Esophagus muscularis mucosa (tissue), 4 donors: ENCODE measurements around the gene HPS1. TPM values are rescaled to one million over a fixed set of nuclear protein-coding genes. Genes with fewer than 3 reads are reported as not detected.
A peak's percentile ranks its signal among the peaks of the same experiment; 100 is the strongest.

Experiments
- DNase-seq: peaks from one replicate; pipeline ENCODE4 v3.0.0-alpha.2; 2017; ENCODE audit errors: extremely low spot score
- H3K27ac ChIP-seq, 4 donors: fragments of 200-600 bp; sonication (generic); replicated peaks in 1 of 4; 1 replicate in 3 of 4; 2 replicates in 1 of 4; pipeline ENCODE4 v1.5.1; 2016 to 2019; ENCODE audit warnings: mild to moderate bottlenecking in 1 of 4
- H3K27me3 ChIP-seq, 4 donors: fragments of 200-600 bp; sonication (generic); one replicate each; pipeline versions ENCODE4 v1.5.1 to v1.6.0; 2016 to 2019
- H3K36me3 ChIP-seq, 4 donors: fragments of 200-600 bp; sonication (generic); one replicate each; pipeline ENCODE4 v1.5.1; 2016 to 2019
- H3K4me1 ChIP-seq, 4 donors: fragments of 200-600 bp; sonication (generic); one replicate each; pipeline ENCODE4 v1.5.1; 2016 to 2019
- H3K4me3 ChIP-seq, 4 donors: fragments of 200-600 bp; sonication (generic); 1 replicate in 2 of 4; 2 replicates in 2 of 4; pipeline ENCODE4 v1.5.1; 2016 to 2019; ENCODE audit warnings: mild to moderate bottlenecking in 4 of 4, moderate library complexity in 1 of 4
- H3K9me3 ChIP-seq, 4 donors: fragments of 200-600 bp; sonication (generic); 1 replicate in 3 of 4; 2 replicates in 1 of 4; pipeline ENCODE4 v1.5.1; 2016 to 2019
- CTCF ChIP-seq, 3 experiments: fragments of 200-600 bp in 2 of 3; fragments of 450-650 bp in 1 of 3; sonication (generic) in 2 of 3; IDR thresholded peaks; one replicate each; pipeline ENCODE4 v1.5.1; 2017 to 2019; ENCODE audit warnings: antibody characterized with exemption in 3 of 3, mild to moderate bottlenecking in 2 of 3, moderate library complexity in 1 of 3
- EP300 ChIP-seq: sonication (generic); formaldehyde crosslinking; IDR thresholded peaks from one replicate; pipeline ENCODE4 v1.6.1; 2017; ENCODE audit warnings: antibody characterized with exemption
- POLR2A ChIP-seq: fragments of 450-650 bp; IDR thresholded peaks from one replicate; pipeline ENCODE4 v1.6.1; 2017; ENCODE audit warnings: antibody characterized with exemption, moderate library complexity, mild to moderate bottlenecking, low read depth
- POLR2AphosphoS5 ChIP-seq, 2 donors: sonication (generic); formaldehyde crosslinking; IDR thresholded peaks; one replicate each; pipeline ENCODE4 v1.6.1; 2017; ENCODE audit warnings: antibody characterized with exemption in 2 of 2
- WGBS: methylation state at CpG from one replicate; pipeline ENCODE4 v1.1.5; 2018; 5-methylcytosine and 5-hydroxymethylcytosine counted together
- intact Hi-C: fragments of 100-400 bp; cut with DNase I; formaldehyde crosslinking; loops from one replicate; pipeline ENCODE4 v1.15.1; 2023
- total RNA-seq, 4 donors: library from RNA; depleted of rRNA; stranded (reverse); fragments of >200 nt; gene quantifications; one replicate each; pipeline versions ENCODE4 v1.1.0 to v1.2.1, GENCODE V29; 2016

Gene HPS1
- total RNA-seq, 4 donors from 2014 or later: 49.7 to 76.1 (median 63.7) TPM

DNA sequence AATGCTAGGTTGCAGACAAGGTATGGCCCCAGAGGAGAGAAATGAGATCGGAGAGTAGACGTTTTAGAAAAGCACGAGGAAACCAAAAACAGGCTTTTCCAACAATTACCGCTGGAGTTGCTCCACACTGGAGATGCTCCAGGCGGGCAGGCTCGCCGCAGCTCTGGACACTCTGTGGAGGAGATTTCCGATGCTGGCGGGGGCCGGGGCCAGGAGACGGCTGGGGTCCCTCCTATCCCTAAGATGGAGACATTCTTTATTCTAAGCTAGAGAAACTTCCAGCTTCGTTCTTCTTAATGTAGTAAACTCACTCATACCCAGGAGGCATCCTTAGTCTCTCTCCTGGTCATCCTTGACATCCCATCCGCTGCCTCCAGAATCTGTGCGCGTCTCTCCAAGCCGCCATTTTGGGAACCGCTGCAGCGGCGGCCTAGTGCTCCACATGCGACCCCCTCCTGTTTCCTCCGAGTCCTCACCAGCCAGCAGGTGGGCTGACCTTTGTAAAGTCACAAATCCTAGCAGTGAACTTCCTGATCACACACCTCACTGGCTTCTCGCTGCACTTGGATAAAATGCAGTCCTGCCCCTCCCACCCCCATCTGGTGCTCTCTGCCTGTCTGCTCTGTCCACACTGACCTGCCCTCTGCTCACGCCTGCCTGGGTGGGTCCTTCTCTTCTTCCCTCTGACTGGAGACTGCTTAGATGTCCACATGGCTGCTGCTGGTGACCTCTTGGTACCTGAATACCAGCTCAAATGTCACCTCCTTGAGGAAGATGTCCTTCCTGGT lies 43.6 kb downstream of the HPS1 start:
- 96% methylated on average over 23 of the region's 23 CpGs for WGBS
- intact Hi-C loops: no loop called here
- no peak for DNase-seq
- peaks cover 0 to 38% (median 26%) of the 10 kb centered on the region in 4 donors for H3K36me3 ChIP-seq
- H3K4me3 ChIP-seq: no peak overlapping the region
- H3K4me1 ChIP-seq: peaks cover 5 to 24% (median 20%) of the 10 kb centered on the region in 4 donors
- no peaks in the 10 kb centered on the region for H3K9me3 ChIP-seq
- H3K27me3 ChIP-seq: no peaks in the 10 kb centered on the region
- TF ChIP-seq POLR2AphosphoS5 (IDR thresholded peaks at IDR 0.05): no peak
- no peak for TF ChIP-seq CTCF (IDR thresholded peaks at IDR 0.05)
- TF ChIP-seq EP300: no peak
- no peak for TF ChIP-seq POLR2A
- peak overlapping the region in 1 of 4 donors; percentile 2 for H3K27ac ChIP-seq

- WGBS: 88% methylated on average over 7 of the region's 7 CpGs
- DNase-seq: no peak
- Histone ChIP-seq H3K27ac (no peak overlapping the region), H3K4me3 (no peak overlapping the region), H3K4me1 (peaks cover 5 to 24% (median 20%) of the 10 kb centered on the region in 4 donors), H3K9me3 (no peaks in the 10 kb centered on the region), H3K27me3 (no peaks in the 10 kb centered on the region), H3K36me3 (peaks cover 0 to 39% (median 27%) of the 10 kb centered on the region in 4 donors)
- intact Hi-C loops: no loop called here
- TF ChIP-seq POLR2A: no peak
- no peak for TF ChIP-seq EP300
- no peak for TF ChIP-seq POLR2AphosphoS5 (IDR thresholded peaks at IDR 0.05)
- no peak for TF ChIP-seq CTCF (IDR thresholded peaks at IDR 0.05)
These were observed 44.3 kb downstream of the HPS1 start for GRCh38 chr10:98402478-98402877.

GRCh38 chr10:98400482-98400881 lies 46.3 kb downstream of the HPS1 start:
- no peak for DNase-seq
- Histone ChIP-seq H3K27me3 (no peaks in the 10 kb centered on the region), H3K9me3 (no peaks in the 10 kb centered on the region), H3K4me1 (peaks cover 5 to 21% (median 16%) of the 10 kb centered on the region in 4 donors), H3K27ac (no peak overlapping the region), H3K36me3 (peaks cover 0 to 59% (median 44%) of the 10 kb centered on the region in 4 donors), H3K4me3 (no peak overlapping the region)
- 88% methylated on average over 2 of the region's 2 CpGs for WGBS
- intact Hi-C loops: no loop called here
- TF ChIP-seq POLR2AphosphoS5 (IDR thresholded peaks at IDR 0.05) (no peak), EP300 (no peak), CTCF (IDR thresholded peaks at IDR 0.05) (no peak), POLR2A (no peak)

- DNase-seq: no peak
- Histone ChIP-seq H3K36me3 (peaks cover 0 to 63% (median 47%) of the 10 kb centered on the region in 4 donors), H3K4me1 (peaks cover under 1 to 14% (median 9%) of the 10 kb centered on the region in 4 donors), H3K9me3 (no peaks in the 10 kb centered on the region), H3K27ac (no peak overlapping the region), H3K27me3 (no peaks in the 10 kb centered on the region), H3K4me3 (no peak overlapping the region)
- WGBS: 90% methylated on average over 9 of the region's 9 CpGs
- intact Hi-C loops: no loop called here
- TF ChIP-seq POLR2AphosphoS5 (IDR thresholded peaks at IDR 0.05) (no peak), CTCF (IDR thresholded peaks at IDR 0.05) (no peak), EP300 (no peak), POLR2A (no peak)
These were observed 47.0 kb downstream of the HPS1 start for GRCh38 chr10:98399784-98400183.
